ENCODE measurements around the gene CLASP1.
"Not testable (repeated sequence)": the region's sequence is repeated elsewhere in the genome, so short reads cannot be mapped to it uniquely, and the experiment has no call there.

The CLASP1 gene

DNA sequence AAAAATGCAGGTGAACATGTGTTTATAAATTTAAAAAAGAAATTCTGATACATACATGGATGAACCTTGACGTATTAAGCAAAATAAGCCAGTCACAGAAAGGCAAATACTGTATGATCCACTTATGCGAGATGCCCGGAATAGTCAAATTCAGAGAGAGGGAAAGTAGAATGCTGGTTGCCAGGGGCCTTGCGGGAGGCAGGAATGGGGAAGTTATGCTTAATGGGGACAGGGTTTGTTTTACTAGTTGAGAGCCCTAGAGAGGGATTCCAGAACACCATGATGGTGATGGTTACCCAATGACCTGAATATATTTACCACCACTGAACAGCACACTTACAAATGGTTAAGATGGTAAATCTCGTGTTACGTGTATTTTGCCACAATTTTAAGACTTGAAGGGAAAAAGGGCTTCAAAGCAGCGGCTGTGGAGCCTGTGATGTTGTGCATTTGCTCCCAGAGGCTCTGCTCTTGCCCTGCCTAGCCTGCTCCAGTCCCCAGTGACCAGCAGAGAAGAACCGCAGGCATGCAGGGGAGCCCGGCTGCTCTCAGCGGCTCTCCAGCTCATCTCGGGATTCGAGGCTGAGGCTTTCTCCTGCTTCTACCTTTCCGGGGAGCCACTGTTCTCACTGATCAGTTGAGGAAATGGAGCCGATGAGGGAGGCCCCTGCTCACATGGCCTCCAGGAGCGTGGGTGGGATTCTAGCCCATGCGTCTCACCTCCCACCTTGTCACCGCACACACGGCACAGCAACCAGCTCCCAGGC, 312.6 kb downstream of the CLASP1 start:
- no peak for DNase-seq

GRCh38 chr2:121335294-121336290, 313.7 kb downstream of the CLASP1 start:
- DNase-seq = no peak

- DNase-seq = no peak
These were observed 314.5 kb downstream of the CLASP1 start for GRCh38 chr2:121334581-121335293.

DNA sequence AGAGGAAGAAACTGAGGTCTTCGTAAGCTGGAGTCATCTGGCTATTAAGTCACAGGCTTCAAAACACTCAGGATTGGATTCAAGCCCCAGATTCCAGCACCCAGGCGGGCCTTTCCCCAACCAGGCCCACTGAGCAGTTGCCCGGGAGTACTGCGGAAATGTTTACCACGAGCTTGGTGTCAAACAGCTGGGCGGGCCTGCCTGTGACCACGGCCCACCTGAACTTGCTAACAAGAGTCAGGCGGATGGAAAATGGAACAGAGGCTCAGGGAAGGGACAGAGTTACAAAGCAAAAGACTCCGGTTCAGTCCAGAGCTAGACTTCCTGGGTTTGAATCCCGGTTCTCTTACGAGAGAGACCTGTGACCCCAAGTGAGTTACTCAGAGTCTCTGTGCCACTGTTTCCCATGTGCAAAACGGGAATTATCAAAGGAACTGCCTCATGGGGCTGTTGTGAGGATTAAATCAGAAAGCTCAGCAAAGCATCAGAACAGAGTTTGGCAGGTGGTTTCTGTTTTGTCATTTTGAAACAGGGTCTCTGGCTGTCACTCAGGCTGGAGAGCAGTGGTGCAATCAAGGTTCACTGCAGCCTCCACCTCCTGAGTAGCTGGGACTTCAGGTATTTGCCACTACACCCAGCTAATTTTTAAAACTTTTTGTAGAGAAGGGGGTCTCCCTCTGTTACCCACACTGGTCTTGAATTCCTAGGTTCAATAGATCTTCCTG, 315.3 kb downstream of the CLASP1 start:
- DNase-seq = no peak

GRCh38 chr2:121333231-121333630, 316.0 kb downstream of the CLASP1 start:
- DNase-seq = no peak

- not testable (repeated sequence) for DNase-seq
These were observed 317.9 kb downstream of the CLASP1 start for GRCh38 chr2:121331324-121331723.

DNA sequence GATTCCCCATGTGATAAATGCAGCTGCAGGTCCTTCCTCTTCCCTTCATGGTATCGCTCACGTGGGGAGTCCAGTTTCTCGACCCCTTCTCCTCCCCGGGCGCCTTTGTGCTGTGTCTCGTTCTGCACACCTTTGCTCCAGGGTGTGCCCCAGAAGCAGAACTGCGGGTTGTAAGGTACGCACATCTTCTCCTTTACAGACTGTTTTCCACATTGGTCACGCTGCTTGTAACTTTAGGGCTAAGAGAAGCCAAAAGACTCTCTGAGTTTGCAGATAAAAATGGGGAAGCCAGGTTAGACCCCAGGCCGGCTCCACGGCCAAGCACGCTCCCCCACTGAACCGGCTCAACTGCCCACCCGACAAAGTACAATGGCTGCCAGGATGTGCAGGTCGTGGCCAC, 318.3 kb downstream of the CLASP1 start:
- no peak for DNase-seq

DNA sequence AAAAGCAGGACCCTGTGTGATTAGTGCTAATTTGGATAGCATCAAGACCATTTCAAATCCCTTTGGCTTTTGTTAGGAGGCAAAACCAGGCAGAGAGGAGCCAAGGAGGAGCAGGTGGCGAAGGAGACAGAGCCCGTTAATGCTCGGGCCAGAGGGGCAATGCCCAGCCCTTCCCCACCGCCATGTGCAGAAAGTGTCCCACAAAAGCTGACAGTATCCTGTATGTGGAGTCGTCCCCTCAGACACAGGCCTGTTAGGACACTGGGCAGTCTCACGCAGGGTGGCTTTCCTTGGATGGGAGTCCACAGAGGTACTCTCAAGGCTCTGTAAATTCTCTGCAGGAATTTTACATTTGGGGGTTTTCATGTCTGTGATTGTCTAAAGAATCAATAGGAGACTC, 319.5 kb downstream of the CLASP1 start:
- DNase-seq = no peak

- no peak for DNase-seq
These were observed 322.6 kb downstream of the CLASP1 start for GRCh38 chr2:121326628-121327027.

- no peak for DNase-seq
These were observed 324.7 kb downstream of the CLASP1 start for GRCh38 chr2:121324601-121325000.

- DNase-seq = no peak
These were observed 327.8 kb downstream of the CLASP1 start for GRCh38 chr2:121321476-121321875.

DNA sequence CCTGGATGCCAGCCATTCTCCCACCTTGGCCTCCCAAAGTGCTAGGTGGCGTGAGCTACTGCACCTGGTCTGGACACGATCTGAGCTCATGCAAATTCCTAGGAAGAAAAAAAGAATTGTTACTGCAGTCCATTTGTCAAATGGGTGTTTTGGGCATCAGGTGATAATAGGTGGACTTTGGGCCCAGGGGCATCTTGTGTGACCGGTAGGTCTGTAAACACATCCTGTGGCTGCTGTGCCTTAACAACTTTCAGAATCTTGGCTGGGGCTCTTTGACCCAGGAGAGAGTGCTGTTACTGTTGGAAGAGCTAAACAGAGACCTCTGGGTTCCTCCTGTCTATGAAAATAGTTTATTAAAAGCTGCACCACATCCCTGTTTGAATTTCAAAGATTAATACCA, 329.3 kb downstream of the CLASP1 start:
- no peak for DNase-seq

GRCh38 chr2:121316986-121317385, 332.3 kb downstream of the CLASP1 start:
- DNase-seq = no peak

DNA sequence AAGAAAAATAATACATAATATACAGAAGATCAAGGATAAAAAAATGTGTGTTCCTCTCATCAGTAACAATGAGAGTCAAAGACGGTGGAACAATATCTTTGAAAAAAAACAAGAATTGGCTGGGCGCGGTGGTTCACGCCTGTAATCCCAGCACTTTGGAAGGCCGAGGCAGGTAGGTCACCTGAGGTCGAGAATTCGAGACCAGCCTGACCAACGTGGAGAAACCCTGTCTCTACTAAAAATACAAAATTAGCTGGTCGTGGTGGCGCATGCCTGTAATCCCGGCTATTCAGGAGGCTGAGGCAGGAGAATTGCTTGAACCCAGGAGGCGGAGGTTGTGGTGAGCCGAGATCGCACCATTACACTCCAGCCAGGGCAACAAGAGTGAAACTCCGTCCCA, 335.6 kb downstream of the CLASP1 start:
- DNase-seq = not testable (repeated sequence)

GRCh38 chr2:121309801-121310200, 339.5 kb downstream of the CLASP1 start:
- DNase-seq = no peak

DNA sequence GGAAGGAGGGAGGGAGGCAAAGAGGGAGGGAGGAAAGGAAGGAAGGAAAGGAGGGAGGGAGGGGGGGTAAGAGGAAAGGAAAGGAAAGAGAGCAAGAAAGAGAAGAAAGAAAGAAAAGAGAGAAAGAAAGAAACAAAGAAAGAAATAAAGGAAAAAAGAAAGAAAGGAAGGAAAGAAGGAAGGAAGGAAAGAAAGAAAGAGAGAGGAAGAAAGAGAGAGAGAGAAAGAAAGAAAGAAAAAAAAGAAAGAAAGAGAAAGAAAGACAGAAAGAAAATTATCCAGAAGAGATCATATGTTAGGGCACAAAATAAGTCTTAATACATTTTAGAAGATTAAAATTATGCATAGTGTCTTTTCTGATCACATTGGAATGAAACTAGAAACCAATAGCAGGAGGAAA, 339.9 kb downstream of the CLASP1 start:
- no peak for DNase-seq

- no peak for DNase-seq
These were observed 342.2 kb downstream of the CLASP1 start for GRCh38 chr2:121307048-121307447.

DNA sequence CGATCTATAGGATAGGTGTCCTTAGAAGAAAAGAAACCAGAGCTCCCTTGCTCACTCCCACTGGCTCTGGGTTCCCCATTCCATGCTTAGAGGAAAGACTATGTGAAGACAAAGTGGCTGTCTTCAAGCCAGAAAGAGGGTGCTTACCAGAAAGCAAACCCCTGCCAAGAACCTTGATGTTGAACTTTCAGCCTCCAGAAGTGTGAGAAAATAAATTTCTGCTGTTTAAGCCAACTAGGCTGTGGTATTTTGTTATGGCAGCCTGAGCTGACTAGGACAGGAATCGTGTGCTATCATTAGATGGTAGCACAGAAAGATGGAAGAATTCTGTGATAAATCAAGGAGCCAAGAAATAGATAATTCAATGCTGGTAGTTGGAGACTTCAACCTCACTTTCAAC, 344.3 kb downstream of the CLASP1 start:
- no peak for DNase-seq

DNA sequence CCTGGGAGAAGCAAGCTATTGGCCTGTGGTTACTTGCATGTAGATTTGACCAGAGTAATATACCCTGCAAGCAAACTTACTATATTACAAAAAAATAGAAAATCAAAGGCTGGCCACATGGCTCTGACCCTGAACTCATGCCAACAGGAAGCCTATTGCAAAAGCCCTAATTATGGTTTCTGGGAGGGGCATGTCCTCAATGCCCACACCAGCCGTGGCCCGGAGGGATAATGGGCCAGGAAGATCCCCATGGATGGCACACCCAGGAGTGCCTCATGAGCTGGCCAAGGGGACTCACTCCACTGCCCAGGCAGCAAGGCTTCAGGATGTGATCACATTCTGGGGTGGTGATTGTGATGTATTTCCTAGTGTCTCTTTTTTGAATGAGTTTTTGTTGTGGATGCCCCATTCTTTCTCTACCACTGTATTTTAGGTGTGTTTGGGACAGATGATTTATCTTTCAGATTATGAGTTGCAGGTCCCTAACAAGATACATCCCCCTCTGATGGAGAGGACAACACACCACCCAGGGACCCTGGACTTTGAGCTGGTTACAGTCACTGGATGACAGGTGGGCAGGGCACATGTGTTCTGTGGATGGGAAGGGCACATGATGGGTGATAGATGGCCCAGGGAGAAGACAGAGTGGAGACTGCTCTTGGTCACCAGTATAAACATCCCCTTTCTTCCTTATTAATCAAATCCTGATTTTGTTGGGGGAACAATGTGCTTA, 345.6 kb downstream of the CLASP1 start:
- no peak for DNase-seq

DNA sequence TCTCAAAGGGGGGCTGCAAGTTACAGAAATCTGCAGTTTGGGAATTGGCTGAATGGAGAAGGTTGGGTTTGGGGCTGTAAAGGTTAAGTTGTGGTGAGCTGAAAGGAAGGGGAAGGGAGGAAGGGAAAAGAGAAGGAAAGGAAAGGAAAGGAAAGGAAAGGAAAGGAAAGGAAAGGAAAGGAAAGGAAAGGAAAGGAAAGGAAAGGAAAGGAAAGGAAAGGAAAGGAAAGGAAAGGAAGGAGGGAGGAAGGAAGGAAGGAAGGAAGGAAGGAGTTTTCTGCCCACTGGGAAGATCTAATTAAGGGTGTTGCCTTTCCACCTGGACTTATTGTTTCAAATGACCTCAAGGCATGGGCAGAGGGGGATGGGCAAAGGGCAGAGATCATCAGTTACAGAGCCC, 348.1 kb downstream of the CLASP1 start:
- DNase-seq = not testable (repeated sequence)

DNA sequence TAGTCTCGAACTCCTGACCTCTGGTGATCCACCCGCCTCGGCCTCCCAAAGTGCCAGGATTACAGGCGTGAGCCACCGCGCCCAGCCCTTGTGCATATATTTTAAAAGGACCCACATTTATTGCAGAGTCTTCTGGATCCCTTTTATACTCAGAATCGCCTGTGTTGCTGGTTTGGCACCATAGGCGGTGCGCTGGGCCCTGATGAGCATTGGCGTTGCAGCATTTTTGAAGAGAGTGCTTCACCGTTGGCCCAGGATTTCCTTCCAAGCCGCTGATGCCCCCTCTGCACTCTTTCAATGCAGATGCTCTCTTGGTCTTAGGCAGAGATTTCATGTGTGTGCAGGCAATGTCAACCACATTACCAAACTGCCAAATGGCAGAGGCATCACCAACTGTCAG, 350.8 kb downstream of the CLASP1 start:
- DNase-seq = no peak

- DNase-seq = not testable (repeated sequence)
These were observed 351.4 kb downstream of the CLASP1 start for GRCh38 chr2:121297866-121298265.
